ENCODE data around the gene TNFAIP6.

GRCh38 chr2:151359768-151360461 is 2.5 kb downstream of the TNFAIP6 start:
- TF ChIP-seq CTCF (IDR thresholded peaks at IDR 0.05; ENCODE audit: borderline replicate concordance, extremely low read depth, low read length, poor library complexity, severe bottlenecking) (no peak), EZH2 (IDR thresholded peaks at IDR 0.05; ENCODE audit: borderline replicate concordance, low read depth, low read length, severe bottlenecking) (no peak)

All from DND-41 (cell line).